Gastroesophageal sphincter (tissue), 4 donors: Measurements from ENCODE around the gene PCID2. TPM values are rescaled to one million over a fixed set of nuclear protein-coding genes. Genes with fewer than 3 reads are reported as not detected.

Experiments used
- ATAC-seq: fragments of 150-250 bp; one replicate; pipeline ENCODE4 v1.9.1; 2016; ENCODE audit warnings: mild to moderate bottlenecking, moderate library complexity
- H3K27ac ChIP-seq, 4 donors: fragments of 200-600 bp; sonication (generic) in 3 of 4; 1 replicate in 3 of 4; 2 replicates in 1 of 4; pipeline ENCODE4 v1.5.1; 2016 to 2019
- H3K27me3 ChIP-seq: fragments of 200-600 bp; sonication (generic); one replicate; pipeline ENCODE4 v1.5.1; 2019
- H3K36me3 ChIP-seq, 2 donors: fragments of 200-600 bp; sonication (generic); one replicate each; pipeline ENCODE4 v1.5.1; 2019; ENCODE audit warnings: control low read depth in 1 of 2
- H3K4me1 ChIP-seq, 3 donors: fragments of 200-600 bp; sonication (generic); 1 replicate in 2 of 3; 2 replicates in 1 of 3; pipeline ENCODE4 v1.5.1; 2016 to 2019; ENCODE audit warnings: control low read depth in 2 of 3
- H3K4me3 ChIP-seq, 2 donors: fragments of 200-600 bp; sonication (generic); one replicate each; pipeline ENCODE4 v1.5.1; 2019; ENCODE audit warnings: mild to moderate bottlenecking in 1 of 2, moderate library complexity in 1 of 2
- H3K9me3 ChIP-seq, 3 donors: fragments of 200-600 bp; sonication (generic); one replicate each; pipeline ENCODE4 v1.5.1; 2017 to 2019; ENCODE audit warnings: control low read depth in 2 of 3
- EP300 ChIP-seq: sonication (generic); formaldehyde crosslinking; IDR thresholded peaks from one replicate; pipeline ENCODE4 v1.6.1; 2017; ENCODE audit warnings: antibody characterized with exemption, mild to moderate bottlenecking
- POLR2A ChIP-seq, 2 donors: fragments of 450-650 bp; IDR thresholded peaks; one replicate each; pipeline ENCODE4 v1.6.1; 2017; ENCODE audit warnings: antibody characterized with exemption in 2 of 2, mild to moderate bottlenecking in 2 of 2, moderate library complexity in 1 of 2
- POLR2AphosphoS5 ChIP-seq: sonication (generic); formaldehyde crosslinking; IDR thresholded peaks from one replicate; pipeline ENCODE4 v1.6.1; 2017; ENCODE audit warnings: antibody characterized with exemption
- WGBS, 2 donors: methylation state at CpG; one replicate each; pipeline ENCODE4 v1.1.5; 2018; ENCODE audit warnings: low coverage in 1 of 2; 5-methylcytosine and 5-hydroxymethylcytosine counted together
- total RNA-seq, 4 donors: library from RNA; depleted of rRNA; stranded (reverse); fragments of >200 nt; gene quantifications; one replicate each; pipeline ENCODE4 v1.1.0, GENCODE V29; 2016
- TF ChIP-seq, protein P1 (sequence below), 4 experiments: fragments of 200-600 bp in 2 of 4; fragments of 450-650 bp in 2 of 4; sonication (generic) in 1 of 4; IDR thresholded peaks; one replicate each; pipeline ENCODE4 v1.5.1; 2017 to 2019; ENCODE audit warnings: antibody characterized with exemption in 4 of 4, mild to moderate bottlenecking in 2 of 4, moderate library complexity in 2 of 4

Gene PCID2
- total RNA-seq, 4 donors from 2014 or later: 43.7 to 76.0 (median 48.8) TPM

- WGBS, 2 donors: 91 to 98% methylated on average over 4 to 10 of the region's 26 CpGs
Measured at GRCh38 chr13:113140677-113141600, 67.5 kb downstream of the PCID2 start.

DNA sequence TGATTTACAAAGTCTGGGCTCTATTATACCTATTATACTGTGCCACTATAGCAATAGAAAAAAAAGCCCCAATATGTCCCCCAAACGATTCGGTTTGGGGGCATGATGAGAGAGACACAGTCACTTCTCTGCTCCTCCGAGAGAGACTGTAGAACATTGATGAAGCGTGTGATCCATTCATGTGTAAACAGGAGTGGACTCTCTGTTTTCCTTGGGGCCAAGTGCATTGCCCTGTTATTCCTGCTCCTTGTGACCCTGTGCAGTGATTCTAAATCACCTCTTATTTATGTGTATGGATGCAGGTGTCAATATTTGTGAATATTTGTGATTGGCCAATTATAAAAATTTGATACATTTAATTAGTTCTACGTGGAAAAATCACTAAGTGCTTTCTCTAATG is 68.9 kb downstream of the PCID2 start:
- H3K36me3 ChIP-seq: peaks cover 0 to 22% of the 10 kb centered on the region in 2 donors
- H3K4me1 ChIP-seq: no peaks in the 10 kb centered on the region
- H3K27ac ChIP-seq: no peak overlapping the region
- H3K27me3 ChIP-seq: no peaks in the 10 kb centered on the region
- whole genome bisulfite sequencing, 2 donors: 78 to 83% methylated on average over 3 to 5 of the region's 5 CpGs
- TF ChIP-seq, protein P1, sequence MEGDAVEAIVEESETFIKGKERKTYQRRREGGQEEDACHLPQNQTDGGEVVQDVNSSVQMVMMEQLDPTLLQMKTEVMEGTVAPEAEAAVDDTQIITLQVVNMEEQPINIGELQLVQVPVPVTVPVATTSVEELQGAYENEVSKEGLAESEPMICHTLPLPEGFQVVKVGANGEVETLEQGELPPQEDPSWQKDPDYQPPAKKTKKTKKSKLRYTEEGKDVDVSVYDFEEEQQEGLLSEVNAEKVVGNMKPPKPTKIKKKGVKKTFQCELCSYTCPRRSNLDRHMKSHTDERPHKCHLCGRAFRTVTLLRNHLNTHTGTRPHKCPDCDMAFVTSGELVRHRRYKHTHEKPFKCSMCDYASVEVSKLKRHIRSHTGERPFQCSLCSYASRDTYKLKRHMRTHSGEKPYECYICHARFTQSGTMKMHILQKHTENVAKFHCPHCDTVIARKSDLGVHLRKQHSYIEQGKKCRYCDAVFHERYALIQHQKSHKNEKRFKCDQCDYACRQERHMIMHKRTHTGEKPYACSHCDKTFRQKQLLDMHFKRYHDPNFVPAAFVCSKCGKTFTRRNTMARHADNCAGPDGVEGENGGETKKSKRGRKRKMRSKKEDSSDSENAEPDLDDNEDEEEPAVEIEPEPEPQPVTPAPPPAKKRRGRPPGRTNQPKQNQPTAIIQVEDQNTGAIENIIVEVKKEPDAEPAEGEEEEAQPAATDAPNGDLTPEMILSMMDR (IDR thresholded peaks at IDR 0.05): no peak
- TF ChIP-seq EP300 (no peak), POLR2A (IDR thresholded peaks at IDR 0.05) (no peak), POLR2AphosphoS5 (no peak)
- H3K9me3 ChIP-seq: no peaks in the 10 kb centered on the region
- no peak overlapping the region for H3K4me3 ChIP-seq
- no peak for ATAC-seq

More at GRCh38 chr13:113140677-113141600, 67.5 kb downstream of the PCID2 start:
- no peak for ATAC-seq
- H3K36me3 ChIP-seq: peaks cover 0 to 23% of the 10 kb centered on the region in 2 donors
- H3K9me3 ChIP-seq: no peaks in the 10 kb centered on the region
- H3K27ac ChIP-seq: no peak overlapping the region
- H3K27me3 ChIP-seq: no peaks in the 10 kb centered on the region
- no peak overlapping the region for H3K4me3 ChIP-seq
- no peaks in the 10 kb centered on the region for H3K4me1 ChIP-seq
- no peak for TF ChIP-seq POLR2AphosphoS5
- TF ChIP-seq, protein P1 (IDR thresholded peaks at IDR 0.05): no peak
- TF ChIP-seq POLR2A (IDR thresholded peaks at IDR 0.05): no peak
- TF ChIP-seq EP300: no peak

DNA sequence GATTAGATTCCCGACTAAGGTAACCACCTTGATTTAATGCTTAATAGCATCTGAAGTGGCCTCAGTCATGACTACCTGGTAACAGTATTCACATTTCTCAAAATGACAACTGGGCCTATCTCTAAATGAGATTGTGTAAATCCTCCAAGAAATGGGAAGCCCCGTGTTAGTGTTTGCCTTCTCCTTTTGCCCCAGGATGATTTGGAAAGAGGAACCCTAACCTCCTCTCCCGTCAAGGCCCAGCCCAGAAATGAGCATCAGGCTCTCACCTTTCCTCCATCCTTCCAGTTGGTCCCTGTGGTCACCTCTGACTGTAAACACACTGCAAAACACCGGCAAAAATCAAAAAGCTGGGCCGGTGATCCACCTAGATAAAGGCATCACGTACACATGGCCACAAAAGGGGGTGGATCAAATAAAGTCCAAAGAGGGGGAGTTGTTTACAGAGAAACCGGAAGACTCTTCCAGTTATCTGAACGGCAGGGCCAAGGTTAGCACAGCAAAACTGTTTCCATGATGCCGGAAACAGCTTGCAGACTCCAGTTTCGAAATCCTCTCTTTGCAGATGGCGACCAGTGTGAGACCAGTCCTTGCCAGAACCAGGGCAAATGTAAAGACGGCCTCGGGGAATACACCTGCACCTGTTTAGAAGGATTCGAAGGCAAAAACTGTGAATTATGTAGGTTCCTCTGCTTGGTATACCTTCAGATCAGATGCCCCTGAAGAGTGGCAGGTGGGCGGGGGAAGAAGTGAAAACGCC is 69.5 kb downstream of the PCID2 start:
- Histone ChIP-seq H3K9me3 (no peaks in the 10 kb centered on the region), H3K36me3 (peaks cover 0 to 17% of the 10 kb centered on the region in 2 donors), H3K4me1 (no peaks in the 10 kb centered on the region), H3K27me3 (no peaks in the 10 kb centered on the region), H3K4me3 (no peak overlapping the region), H3K27ac (no peak overlapping the region)
- no peak for ATAC-seq
- 71 to 79% methylated on average over 7 to 11 of the region's 16 CpGs for WGBS, 2 donors
- TF ChIP-seq POLR2AphosphoS5: no peak
- no peak for TF ChIP-seq POLR2A (IDR thresholded peaks at IDR 0.05)
- TF ChIP-seq, protein P1 (IDR thresholded peaks at IDR 0.05): no peak
- TF ChIP-seq EP300: no peak

DNA sequence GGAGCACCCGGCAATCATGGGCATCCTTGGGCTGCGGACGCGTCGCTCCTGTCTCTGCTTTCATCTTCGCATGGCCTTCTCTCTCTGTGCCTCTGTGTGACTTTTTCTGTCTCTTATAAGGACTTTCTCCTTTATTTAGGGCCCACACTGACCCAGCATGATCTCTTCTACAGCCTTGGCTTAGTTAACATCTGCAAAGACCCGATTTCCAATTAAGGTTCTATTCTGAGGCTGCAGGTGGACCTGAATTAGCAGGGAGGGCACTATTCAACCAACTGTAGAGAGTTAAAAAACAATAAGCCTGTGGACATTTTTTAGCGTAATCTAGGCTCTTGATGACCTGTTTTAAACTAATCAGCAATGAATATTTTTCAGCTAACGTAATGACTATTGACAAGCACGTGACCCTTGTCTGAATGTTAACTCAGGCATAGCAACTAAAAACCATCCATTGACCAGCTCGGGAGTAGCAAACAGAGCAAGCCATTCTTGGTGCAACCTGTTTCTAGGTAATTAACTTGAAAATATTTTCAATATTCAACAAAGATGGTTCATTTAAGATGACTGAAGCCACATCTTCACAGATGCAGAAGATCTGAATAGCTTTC is 70.7 kb downstream of the PCID2 start:
- no peak for ATAC-seq
- Histone ChIP-seq H3K36me3 (peaks cover 0 to 9% of the 10 kb centered on the region in 2 donors), H3K9me3 (no peaks in the 10 kb centered on the region), H3K27ac (no peak overlapping the region), H3K4me3 (no peak overlapping the region), H3K27me3 (no peaks in the 10 kb centered on the region), H3K4me1 (no peaks in the 10 kb centered on the region)
- TF ChIP-seq, protein P1 (IDR thresholded peaks at IDR 0.05): no peak
- no peak for TF ChIP-seq EP300
- TF ChIP-seq POLR2AphosphoS5: no peak
- no peak for TF ChIP-seq POLR2A (IDR thresholded peaks at IDR 0.05)
- WGBS, 2 donors: 78 to 87% methylated on average over 7 to 10 of the region's 11 CpGs
